CD4-positive, alpha-beta T cell treated with Interleukin-6 at 100 ng/mL for 8 hours (primary cell): ENCODE results near the gene SETD7.
A peak's percentile ranks its signal among the peaks of the same experiment; 100 is the strongest.

ENCODE experiments used
- DNase-seq: peaks from one replicate; pipeline ENCODE4 v3.0.0-alpha.2; 2020; ENCODE audit warnings: mixed read lengths, low spot score

The SETD7 gene

DNA sequence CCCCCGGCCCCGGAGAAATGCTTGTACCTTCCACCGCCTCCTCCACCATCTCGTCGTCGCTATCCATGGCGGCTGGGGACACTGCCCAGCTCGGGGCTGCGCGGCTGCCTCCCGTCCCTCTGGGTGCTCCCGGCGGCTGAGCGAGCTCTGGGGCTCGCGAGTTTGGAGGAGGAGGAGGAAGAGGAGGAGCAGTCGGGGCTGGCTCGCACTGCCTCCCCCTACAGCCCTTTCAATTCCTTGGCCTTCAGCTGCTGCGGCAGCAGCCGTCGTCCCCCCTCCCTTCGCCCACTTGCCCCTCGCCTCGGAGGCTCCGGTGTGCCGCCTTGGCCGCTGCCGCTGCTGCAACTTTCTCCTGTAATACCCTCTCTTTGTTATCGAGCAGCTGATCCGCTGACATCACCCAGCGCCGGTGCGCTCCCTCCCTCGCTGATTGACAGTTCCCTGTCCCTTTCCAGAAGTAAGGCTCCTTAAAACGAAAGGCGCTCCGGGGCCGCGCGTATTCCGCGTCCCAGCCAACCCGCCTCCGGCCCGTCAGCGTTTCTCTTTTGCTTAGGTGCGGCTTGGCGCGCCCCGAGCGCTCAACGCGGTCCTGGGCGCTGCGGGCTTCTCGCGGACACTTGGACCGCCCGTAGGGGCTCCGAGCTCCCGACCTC lies at the start of gene SETD7:
Gene SETD7 (minus strand): TSS at position 149 of the 653 bp plus-strand sequence. CDS start 82 bp downstream, at position 67.
- peak; percentile 46 for DNase-seq

DNA sequence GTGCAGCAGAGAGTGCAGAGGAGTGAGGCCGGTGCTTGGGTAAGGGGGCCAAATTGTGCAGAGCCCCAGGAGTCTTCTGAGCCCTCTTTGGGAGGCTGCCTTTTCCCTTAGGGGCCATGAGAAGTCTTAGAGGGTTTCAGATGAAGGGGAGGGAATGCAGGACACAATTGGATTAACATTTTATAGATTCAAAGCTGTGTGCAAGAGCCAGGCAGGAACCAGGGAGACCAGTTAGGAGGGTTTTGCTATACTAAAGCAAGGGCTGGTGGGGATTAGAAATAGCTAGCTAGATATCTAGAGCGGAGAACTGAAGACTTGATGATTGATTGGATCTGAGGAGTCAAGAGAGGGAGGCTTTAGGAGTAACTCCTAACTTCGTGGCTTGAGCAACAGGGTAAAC lies 49.5 kb upstream of the SETD7 start:
- no peak for DNase-seq

DNA sequence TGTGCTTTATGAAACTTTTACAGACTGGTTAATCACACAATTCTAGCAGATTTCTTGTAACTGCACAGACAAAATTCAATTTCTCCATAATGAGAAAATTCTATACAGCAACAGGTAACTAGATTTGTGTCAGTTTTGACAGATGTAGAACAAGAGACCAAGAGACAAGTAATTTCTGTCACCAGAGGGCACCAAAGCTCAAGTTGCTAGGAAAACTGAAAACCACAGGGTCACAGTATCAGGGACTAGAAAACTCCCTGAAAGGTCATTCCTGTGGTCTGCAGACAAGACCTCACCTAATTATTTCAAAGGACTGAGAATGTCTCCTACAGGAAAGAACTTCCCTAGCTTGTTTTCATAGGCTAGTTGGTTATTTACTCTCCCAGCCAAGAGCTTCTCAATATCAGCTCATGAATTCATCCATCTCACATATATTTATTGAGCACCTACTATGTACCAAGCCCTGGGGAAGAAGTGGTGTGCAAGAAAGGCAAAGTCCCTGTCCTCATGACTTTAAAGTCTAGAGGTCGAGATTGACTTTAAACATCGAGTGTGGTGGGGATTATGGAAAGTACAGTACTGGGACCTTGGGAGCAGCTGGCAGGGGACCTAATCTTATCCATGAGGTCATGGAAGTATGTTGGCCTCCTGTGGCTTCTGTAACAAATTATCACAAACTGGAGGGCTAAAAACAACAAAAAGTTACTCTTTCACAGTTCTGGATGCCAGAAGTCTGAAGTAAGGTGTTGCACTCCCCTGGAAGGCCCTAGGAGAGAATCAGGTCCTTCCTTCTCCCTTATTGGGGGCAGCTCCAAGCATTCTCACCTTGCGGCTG lies 47.8 kb upstream of the SETD7 start:
- peak; percentile 33 for DNase-seq

DNA sequence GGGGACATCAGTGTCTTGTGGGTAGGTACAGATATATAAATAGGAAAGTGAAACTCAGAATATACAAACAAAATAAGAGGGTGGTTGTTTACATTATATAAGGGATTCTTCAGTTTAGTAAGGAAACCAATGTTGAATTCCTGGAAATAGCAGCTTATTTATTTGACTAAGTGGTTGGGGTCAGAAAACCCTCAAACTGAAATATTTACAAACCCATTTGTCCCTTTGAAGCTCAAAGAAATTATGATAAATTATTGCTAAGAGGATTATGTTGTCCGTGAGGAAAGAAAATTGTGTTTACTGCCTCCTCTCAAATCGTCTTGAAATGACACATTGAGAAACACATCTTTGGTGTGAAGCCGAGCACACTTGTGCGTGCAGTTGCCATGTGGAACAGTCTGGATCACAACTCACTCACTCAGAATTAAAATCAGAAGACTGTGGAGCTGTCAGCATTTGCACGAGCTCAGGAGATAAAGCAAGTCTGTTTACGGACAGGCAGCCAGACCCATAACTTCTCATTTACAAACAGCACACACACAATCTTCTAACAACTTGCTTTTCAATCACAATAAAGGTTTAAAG lies 46.8 kb upstream of the SETD7 start:
- no peak for DNase-seq

DNA sequence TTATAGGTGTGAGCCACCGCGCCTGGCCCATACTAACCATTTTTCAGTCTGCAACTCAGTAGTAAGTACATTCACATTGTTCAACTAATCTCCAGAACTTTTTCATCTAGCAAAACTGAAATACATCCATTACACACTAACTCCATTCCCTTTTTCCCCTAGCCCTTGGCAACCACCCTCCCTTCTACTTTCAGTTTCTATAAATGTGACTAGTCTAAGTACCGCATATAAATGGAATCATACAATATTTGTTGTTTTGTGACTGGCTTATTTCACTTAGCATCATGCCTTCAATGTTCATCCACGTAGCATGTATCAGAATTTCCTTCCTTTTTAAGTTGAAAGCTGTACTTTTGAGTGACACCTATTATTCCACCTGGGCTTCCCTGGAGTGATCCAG lies 44.6 kb upstream of the SETD7 start:
- DNase-seq: no peak

DNA sequence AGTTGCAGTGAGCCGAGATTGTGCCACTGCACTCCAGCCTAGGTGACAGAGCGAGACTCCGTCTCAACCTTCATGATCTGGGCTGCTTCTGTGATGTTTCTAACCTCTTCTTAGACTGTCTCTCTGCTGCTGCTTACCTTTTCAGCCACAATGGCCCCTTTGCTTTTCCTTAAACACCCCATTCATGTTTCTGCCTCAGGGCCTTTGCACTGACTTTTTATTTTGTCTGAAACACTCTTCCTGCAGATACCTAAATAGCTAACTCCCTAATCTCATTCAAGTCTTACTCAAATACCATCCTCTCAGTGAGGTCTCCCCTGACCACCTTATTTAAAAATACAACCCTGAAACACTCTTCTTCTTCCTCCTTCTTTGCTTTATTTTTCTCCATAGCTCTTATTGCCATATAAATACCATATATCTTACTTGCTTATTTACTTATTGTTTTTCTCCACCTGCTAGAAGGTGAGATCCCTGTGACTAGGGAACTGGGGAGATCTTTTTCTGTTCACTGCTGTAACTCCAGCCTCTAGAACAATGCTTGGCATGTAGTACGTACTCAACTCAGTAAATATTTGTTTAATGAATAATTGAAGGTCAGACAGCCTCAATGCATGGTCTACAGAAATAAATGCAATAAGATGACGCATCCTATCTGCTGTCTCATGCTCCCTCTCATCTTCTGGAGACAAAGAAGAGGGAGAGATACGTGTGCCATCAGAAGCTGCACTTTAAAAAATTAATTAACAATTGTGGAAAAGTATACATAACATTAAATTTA lies 43.8 kb upstream of the SETD7 start:
- no peak for DNase-seq

DNA sequence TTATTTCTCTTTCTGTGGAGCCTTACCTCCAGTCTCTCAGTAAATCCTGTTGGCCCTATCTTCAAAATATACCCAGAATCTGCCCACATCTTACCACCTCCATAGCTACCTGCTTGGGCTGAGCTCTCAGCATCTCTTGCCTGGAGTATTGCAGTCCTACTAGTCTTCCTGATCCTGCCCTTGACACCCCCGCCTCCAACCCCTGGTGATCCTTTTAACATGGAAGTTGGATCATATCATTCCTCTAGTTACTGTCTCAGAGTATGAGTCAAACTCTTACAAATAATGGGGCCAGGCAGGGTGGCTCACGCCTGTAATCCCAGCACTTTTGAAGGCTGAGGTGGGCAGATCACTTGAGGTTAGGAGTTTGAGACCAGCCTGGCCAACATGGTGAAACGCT lies 43.1 kb upstream of the SETD7 start:
- DNase-seq: no peak

DNA sequence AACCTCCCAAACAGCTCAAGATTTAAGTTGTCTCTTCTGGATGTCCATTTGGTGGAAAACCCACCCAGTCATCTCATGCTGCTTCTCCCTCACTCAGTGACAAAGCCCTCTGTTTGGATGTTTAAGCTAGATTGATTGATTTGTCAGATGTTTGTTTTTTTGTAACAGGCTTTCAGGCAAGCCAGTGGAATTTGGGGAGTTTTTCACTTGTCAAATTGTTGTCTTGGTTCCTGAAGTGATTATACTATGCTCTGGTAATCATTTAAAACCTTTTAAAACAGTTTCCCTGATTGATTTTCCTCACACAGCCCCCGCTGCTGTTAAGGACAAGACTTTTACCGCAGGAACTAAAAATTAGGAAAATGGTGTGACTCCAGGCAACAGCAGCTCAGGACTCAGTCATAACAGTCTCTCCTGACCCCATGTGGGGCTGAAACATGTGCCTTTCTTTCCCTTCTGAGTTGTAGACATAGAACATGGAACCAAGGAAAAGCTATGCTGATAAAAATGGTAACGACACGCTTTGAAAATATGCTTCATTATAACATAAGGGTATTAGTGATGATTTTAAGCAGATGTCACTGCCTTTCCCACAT lies 40.8 kb upstream of the SETD7 start:
- DNase-seq: no peak

DNA sequence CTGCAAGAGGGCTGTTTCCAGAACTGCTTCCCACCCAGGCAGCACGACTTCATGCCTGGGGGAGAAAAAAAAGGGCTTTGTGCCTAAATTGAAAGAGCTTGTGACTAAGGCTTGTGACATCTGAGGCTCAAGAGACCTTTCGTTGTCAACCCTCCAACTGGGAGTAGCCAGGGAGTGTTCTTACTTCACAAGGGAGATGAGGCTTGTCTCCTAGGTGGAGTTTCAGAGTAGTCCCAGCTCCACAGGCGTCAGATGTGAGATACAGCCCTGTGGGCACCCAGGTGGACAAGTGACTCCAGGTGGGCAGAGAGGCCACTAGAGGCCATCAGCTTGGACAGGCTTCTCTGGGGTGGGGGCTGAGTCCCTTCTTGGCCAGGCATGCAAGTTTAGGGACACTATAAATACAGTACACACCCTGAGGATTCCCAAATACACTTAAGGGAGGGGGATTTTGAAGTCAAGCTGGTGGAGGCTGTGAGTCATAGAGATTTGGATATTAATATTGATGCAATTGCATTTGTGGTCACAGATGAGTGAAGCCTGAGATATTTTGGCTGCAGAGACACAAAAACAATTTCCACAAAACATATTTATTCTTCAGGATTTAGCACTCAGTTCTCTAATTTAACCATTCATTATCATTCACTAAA lies 40.1 kb upstream of the SETD7 start:
- no peak for DNase-seq

DNA sequence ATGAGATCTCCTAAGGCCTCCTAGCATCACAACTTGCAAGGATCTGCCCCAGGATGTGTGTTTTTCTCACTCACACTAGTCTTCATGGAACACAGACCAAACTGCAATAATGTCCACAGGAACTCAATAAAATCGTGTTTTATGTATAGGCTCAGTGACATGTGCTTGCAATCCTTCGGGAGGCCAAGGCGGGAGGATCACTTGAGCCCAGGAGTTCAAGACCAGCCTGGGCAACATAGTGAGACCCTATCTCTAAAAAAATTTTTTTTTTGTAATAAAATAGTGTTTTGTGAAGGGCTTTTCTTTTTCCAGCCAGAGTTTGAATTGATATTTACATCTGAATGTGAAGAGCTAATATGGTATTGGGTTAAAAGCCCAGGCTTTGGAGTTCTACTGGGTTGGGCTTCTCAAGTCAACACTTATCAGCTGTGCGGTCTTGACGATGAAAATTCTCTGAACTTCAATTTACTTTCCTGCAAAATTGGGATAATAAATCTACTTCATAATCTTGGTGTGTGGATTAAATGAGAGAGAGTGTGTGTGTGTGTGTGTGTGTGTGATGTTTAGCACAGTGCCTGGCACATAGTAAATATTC lies 38.7 kb upstream of the SETD7 start:
- no peak for DNase-seq

DNA sequence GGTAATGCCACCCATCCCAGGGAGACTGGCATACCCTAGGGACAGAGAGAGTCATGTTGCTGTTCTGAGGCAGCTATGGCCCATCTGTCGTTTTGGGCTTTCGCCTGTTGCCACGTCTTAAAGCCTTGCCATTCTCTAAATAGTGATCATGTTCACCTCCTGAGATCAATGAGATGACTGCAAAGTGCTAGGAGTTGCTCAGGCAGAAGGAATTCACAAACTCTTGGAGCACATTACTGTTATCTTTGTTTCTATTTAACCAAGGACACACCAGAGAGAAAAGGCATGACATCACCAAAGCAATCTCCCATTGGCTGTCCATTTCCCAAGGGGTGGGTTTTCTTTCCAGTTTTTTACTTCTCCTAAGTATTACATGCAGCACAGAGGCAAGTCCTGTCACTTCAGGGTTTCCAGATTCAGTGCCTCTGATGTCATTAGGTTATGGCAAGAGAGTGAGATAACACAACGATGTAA lies 37.1 kb upstream of the SETD7 start:
- no peak for DNase-seq

DNA sequence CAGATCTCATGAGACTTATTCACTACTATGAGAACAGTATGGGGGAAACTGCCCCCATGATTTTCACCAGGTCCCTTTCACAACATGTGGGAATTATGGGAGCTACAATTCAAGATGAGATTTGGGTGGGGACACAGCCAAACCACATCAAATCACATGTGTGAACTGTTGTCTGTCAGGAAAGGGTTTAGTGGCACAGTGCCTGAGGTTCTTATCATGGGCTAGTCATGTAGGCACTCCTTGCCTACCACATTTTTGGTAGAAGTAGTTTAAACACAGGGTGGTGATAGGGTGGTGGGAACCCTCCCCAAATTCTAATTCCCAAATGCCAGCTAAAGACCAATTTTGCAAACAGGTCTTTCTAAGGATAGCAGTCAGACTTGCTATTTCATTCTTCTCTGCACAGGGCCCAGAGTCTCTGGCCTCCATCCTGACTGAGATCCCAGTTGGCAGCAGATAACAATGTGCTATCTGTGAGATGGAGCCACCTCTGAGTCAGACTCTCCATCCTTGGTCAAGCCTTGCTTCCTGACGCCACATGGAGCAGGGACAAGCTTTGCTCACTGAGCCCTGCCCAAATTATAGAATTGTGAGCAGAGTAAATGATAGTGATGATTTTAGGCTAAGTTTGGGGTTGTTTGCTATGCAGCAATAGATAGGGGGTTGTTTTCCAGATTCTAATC lies 33.5 kb upstream of the SETD7 start:
- DNase-seq: no peak

DNA sequence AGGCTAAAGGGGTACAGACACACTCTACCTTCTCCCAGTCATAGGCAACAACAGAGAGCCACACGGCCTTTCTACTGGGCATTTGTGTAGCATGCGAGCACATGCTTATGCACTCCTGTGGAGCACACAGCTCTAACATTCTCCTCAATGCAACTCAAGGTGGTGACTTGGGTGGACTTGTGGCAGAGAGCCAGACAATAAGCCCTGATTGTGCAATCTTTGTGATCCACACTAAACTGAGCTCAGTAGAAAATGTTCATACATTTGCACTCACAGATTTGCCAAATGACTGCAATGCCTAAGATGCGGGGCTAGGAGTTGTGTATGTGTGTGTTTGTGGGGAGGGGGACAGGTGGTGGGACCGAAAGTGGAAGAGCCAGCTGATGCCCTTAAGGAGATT lies 31.4 kb upstream of the SETD7 start:
- no peak for DNase-seq

DNA sequence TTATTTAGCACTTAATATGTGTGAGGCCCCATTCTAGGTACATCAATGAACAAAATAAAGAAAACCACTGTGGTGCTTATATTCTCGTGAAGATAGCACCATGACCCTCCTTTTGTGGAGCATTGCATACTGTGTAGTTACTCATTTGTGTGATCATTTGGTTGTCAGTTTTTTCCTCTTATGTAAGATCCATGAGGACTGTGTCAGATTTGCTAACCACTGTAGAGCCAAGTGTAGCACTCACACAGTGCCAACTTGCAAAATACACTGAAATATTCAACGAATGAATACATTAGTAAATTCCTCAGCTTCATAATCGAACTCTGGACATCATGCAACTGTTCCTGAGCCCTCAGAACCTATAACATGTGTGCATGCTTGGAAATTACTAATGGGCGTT lies 29.5 kb upstream of the SETD7 start:
- no peak for DNase-seq

DNA sequence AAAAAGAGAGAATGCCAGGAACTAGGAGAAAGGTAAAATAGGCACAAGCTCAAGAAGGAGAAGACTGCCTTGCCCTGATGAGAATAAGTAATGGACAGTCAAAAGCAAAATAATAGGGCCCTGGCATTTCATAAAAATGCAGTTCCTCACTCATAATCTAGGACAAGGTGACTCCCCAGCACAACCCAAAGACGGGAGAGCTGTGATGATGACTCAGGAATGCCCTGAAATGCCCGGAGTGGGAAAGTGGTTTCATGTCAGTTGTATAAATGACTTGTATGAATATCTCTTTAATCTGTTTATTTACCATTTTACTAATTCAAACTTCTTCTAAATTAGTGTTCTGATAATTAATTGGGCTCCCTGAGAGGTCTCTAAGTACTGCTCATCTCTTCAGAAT lies 28.8 kb upstream of the SETD7 start:
- no peak for DNase-seq

DNA sequence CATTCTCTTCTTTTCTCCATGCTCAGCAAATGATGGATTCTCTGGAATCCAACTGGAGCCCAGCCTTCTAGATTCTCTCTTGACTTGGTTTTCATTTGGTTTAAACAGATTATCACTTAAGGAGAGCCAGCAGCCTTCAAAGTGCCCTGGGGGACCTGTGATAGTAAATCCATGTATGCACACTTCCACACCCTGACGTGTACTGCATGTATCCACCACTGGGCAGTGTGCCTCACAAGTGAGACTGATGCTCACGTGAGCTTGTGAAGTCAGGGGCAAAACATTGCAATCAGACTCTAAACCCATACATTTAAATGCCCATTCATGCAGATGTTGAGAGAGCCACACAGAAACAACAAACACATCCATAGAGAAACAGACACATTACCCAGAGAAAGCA lies 28.0 kb upstream of the SETD7 start:
- no peak for DNase-seq

DNA sequence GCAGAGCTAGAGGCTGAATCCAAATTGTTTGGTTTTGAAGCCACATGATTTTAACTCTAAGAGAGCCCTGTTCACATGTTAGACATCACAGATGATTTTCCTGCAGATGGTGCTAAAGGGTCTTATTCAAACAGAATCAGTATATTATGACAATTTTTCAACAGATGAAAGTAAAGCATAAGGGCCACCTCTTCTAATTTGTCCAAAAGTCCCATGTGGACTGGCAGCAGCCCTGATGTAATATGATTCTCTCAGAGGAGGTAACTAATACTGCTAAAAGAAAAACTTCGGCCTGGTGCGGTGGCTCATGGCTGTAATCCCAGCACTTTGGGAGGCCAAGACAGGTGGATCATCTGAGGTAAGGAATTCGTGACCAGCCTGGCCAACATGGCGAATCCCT lies 26.0 kb upstream of the SETD7 start:
- no peak for DNase-seq

DNA sequence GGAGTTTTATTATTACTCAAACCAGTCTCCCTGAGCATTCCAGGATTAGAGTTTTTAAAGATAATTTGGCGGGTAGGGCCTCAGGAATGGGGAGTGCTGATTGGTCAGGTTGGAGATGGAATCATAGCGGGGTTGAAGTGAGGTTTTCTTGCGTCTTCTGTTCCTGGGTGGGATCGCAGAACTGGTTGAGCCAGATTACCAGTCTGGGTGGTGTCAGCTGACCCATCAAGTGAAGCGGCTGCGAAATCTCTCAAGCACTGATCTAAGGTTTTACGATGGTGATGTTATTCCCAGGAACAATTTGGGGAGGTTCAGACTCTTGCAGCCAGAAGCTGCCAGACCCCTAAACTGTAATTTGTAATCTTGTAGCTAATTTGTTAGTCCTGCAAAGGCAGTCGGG lies 25.1 kb upstream of the SETD7 start:
- no peak for DNase-seq

DNA sequence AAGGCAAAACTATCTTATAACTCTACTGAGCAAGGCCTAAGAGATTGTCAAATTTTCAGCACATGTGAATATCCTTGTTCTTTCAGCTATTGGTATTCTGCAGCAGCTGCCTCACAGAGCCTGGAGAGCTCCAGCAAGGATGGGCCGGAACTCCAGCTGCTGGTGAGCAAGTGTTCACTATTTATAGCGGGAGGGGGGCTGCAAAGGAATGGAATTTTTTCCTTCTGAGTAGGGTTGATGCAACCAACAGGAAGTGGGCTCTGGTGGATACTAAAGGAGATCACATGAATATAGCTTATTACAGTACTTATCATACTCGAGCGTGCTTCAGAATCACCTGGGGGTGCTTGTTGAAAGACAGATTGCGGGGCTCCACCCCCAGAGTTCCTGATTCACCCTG lies 20.2 kb upstream of the SETD7 start:
- no peak for DNase-seq

DNA sequence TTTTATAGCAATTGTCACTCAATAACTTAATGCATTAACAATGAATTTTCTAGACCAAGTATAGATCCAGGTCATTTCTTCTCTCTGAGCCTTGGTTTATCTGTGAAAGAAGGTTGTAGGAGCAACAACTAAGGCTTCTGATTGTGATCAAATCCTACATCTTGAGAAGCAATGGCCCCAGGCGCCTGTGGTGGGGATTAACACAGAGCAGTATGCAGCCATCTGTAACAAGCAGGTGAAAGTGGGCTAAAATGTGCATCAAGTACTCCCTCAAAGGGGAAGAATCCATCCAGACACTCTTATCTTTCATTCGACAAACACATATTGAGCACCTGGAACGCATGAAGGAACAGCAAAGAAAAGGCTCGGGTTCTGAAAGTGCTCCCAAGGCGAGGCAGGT lies 19.1 kb upstream of the SETD7 start:
- DNase-seq: no peak

DNA sequence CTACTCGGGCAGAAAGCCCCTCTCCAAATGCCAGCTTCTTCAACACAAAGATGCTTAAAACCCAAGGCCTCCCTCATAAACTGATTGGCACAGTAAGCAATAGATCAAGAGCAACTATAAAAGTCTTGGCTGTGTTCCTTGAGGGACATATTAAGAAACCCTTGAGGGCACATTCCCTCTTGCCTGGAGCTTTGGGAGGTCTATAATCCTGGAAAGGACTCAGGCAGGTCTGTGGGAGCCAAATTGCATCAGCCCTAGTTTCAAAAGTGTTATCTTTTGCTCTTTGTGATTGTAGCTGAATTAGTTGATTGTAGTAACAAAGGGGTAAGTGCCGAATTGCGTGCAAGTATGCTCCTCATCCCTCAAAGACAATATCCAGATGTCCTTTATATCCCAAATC lies 18.6 kb upstream of the SETD7 start:
- no peak for DNase-seq
